GM23338 (cell line): ENCODE results near the gene NBEAL2. TPM values are rescaled to one million over a fixed set of nuclear protein-coding genes. Genes with fewer than 3 reads are reported as not detected.

Source experiments
- ATAC-seq: fragments of 200-7000 bp; cut with Tn5 transposase; 3 replicates; pipeline ENCODE4 v1.9.1; 2020
- DNase-seq: peaks from one replicate; pipeline ENCODE4 v3.0.0-alpha.2; 2015; ENCODE audit warnings: low spot score
- H2AFZ ChIP-seq: fragments of 200-600 bp; sonication (generic); 2 replicates; pipeline ENCODE4 v1.8.0; 2016; ENCODE audit warnings: antibody characterized with exemption, mild to moderate bottlenecking, moderate library complexity
- H3F3A ChIP-seq: fragments of 200-600 bp; sonication (generic); replicated peaks from 2 replicates; pipeline ENCODE4 v1.8.0; 2017; ENCODE audit warnings: antibody characterized with exemption, mixed run types, low read depth
- H3K27ac ChIP-seq: fragments of 200-600 bp; sonication (generic); 2 replicates; pipeline ENCODE4 v1.6.1; 2016; ENCODE audit warnings: low read depth
- H3K27me3 ChIP-seq: fragments of 200-600 bp; sonication (generic); 2 replicates; pipeline ENCODE4 v1.8.0; 2016; ENCODE audit warnings: mild to moderate bottlenecking, mixed run types, moderate library complexity; ENCODE audit not compliant: insufficient read depth
- H3K36me3 ChIP-seq: fragments of 200-600 bp; sonication (generic); 2 replicates; pipeline ENCODE4 v1.8.0; 2016; ENCODE audit warnings: mild to moderate bottlenecking; ENCODE audit not compliant: insufficient read depth
- H3K4me1 ChIP-seq: fragments of 200-600 bp; sonication (generic); 2 replicates; pipeline ENCODE4 v1.8.0; 2016; ENCODE audit warnings: mild to moderate bottlenecking, moderate library complexity; ENCODE audit not compliant: insufficient read depth
- H3K4me2 ChIP-seq: fragments of 200-600 bp; sonication (generic); 2 replicates; pipeline ENCODE4 v1.7.1; 2017; ENCODE audit warnings: mixed run types
- H3K4me3 ChIP-seq: fragments of 200-600 bp; sonication (generic); 2 replicates; pipeline ENCODE4 v1.6.1; 2016; ENCODE audit warnings: mixed run types
- H3K79me2 ChIP-seq: fragments of 200-600 bp; sonication (generic); replicated peaks from 2 replicates; pipeline ENCODE4 v1.8.0; 2017; ENCODE audit warnings: mild to moderate bottlenecking; ENCODE audit not compliant: insufficient read depth
- H3K9me2 ChIP-seq: fragments of 200-600 bp; sonication (generic); 2 replicates; pipeline ENCODE4 v1.8.0; 2017; ENCODE audit not compliant: insufficient read depth
- H4K20me1 ChIP-seq: fragments of 200-600 bp; sonication (generic); replicated peaks from 2 replicates; pipeline ENCODE4 v1.8.0; 2017; ENCODE audit warnings: mild to moderate bottlenecking; ENCODE audit not compliant: insufficient read depth
- H3K27ac Mint-ChIP-seq: 2 replicates; pipeline ENCODE4 v1.8.0; 2020; ENCODE audit warnings: inconsistent platforms, mild to moderate bottlenecking, moderate library complexity, mixed read lengths
- H3K27me3 Mint-ChIP-seq: 3 replicates; pipeline ENCODE4 v1.8.0; 2022; ENCODE audit warnings: low read depth, mild to moderate bottlenecking, moderate library complexity, mixed read lengths, inconsistent platforms; ENCODE audit not compliant: insufficient read depth, poor library complexity
- H3K36me3 Mint-ChIP-seq: 3 replicates; pipeline ENCODE4 v1.8.0; 2021; ENCODE audit warnings: low read depth, mild to moderate bottlenecking, inconsistent platforms, moderate library complexity, mixed read lengths
- H3K4me1 Mint-ChIP-seq: 3 replicates; pipeline ENCODE4 v1.8.0; 2020; ENCODE audit warnings: mild to moderate bottlenecking, inconsistent platforms, mixed read lengths
- H3K4me3 Mint-ChIP-seq: 3 replicates; pipeline ENCODE4 v1.8.0; 2021; ENCODE audit warnings: moderate library complexity, mild to moderate bottlenecking, inconsistent platforms, mixed read lengths
- H3K9me3 Mint-ChIP-seq: 3 replicates; pipeline ENCODE4 v1.8.0; 2020; ENCODE audit warnings: moderate library complexity, mild to moderate bottlenecking, inconsistent platforms, mixed read lengths
- CREB1 ChIP-seq: fragments of 250-450 bp; sonication (Bioruptor Pico); IDR thresholded peaks from 2 replicates; pipeline ENCODE4 v1.5.0; 2020; ENCODE audit warnings: low read depth, mild to moderate bottlenecking, moderate library complexity
- ETS1 ChIP-seq: IDR thresholded peaks from 2 replicates; pipeline ENCODE4 v1.6.1; 2016; ENCODE audit warnings: antibody characterized with exemption
- EZH2phosphoT487 ChIP-seq: fragments of 200-600 bp; sonication (generic); IDR thresholded peaks from one replicate; pipeline ENCODE4 v1.8.1; 2018; ENCODE audit warnings: antibody characterized with exemption; ENCODE audit not compliant: unreplicated experiment
- JUNB ChIP-seq: IDR thresholded peaks from one replicate; pipeline ENCODE4 v1.6.1; 2016; ENCODE audit warnings: antibody characterized with exemption; ENCODE audit not compliant: unreplicated experiment
- NANOG ChIP-seq: IDR thresholded peaks from 2 replicates; pipeline ENCODE4 v1.6.1; 2016; ENCODE audit warnings: antibody characterized with exemption, borderline replicate concordance
- POLR2AphosphoS5 ChIP-seq: IDR thresholded peaks from 2 replicates; pipeline ENCODE4 v1.6.1; 2016; ENCODE audit warnings: antibody characterized with exemption, low read depth
- STAT1 ChIP-seq: IDR thresholded peaks from one replicate; pipeline ENCODE4 v1.6.1; 2016; ENCODE audit warnings: antibody characterized with exemption; ENCODE audit not compliant: unreplicated experiment
- ZNF114 ChIP-seq: fragments of 250-450 bp; sonication (Bioruptor Pico); IDR thresholded peaks from 2 replicates; pipeline ENCODE4 v1.5.0; 2020; ENCODE audit warnings: mild to moderate bottlenecking, moderate library complexity
- ZNF331 ChIP-seq: fragments of 250-450 bp; sonication (Bioruptor Pico); IDR thresholded peaks from 2 replicates; pipeline ENCODE4 v1.5.0; 2020; ENCODE audit warnings: low read depth, mild to moderate bottlenecking, moderate library complexity
- ZNF462 ChIP-seq: fragments of 250-450 bp; sonication (Bioruptor Pico); IDR thresholded peaks from 2 replicates; pipeline ENCODE4 v1.5.0; 2020; ENCODE audit warnings: mild to moderate bottlenecking, moderate library complexity
- polyA plus RNA-seq: library from polyadenylated mRNA; unstranded; fragments of >200 nt; fragmentation: Nextera tagmentation; extraction: Ambion mirVana; gene quantifications from 2 replicates; pipeline ENCODE4 v1.2.1, GENCODE V29; 2016
- total RNA-seq: library from RNA; depleted of rRNA; stranded (reverse); fragments of >200 nt; shearing (Covaris generic); gene quantifications from 2 replicates; pipeline ENCODE4 v1.2.3, GENCODE V29; 2014
- TF ChIP-seq, protein P1 (sequence below), 2 experiments: fragments of 200-600 bp in 1 of 2; sonication (generic) in 1 of 2; conservative IDR thresholded peaks; 2 replicates each; pipeline versions ENCODE4 v1.5.1 to v1.6.1; 2016 to 2017; ENCODE audit warnings: antibody characterized with exemption in 2 of 2, low read depth in 2 of 2, mild to moderate bottlenecking in 2 of 2, moderate library complexity in 1 of 2

NBEAL2 gene
- total and polyA plus RNA-seq, 2 experiments from 2014 or later = 13.5 to 79.9 TPM

DNA sequence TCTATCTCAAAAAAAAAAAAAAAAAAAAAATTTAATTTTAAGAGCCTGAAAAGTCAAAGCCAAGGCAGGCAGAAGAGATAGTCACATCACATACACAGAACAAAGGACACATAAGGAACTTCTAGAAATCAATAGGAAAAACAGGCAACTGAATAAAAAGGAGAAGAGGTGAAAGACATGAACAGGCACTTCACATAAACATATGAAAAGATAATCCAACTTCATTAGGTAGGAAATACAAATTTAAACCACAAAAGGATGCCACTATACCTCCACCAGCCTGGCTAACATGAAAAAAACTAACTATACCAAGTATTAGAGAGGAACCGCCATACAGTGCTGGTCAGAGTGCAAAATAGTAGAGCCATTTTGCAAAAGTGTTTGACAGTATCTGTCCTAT lies 17.0 kb upstream of the NBEAL2 start (continued):
- TF ChIP-seq, protein P1, sequence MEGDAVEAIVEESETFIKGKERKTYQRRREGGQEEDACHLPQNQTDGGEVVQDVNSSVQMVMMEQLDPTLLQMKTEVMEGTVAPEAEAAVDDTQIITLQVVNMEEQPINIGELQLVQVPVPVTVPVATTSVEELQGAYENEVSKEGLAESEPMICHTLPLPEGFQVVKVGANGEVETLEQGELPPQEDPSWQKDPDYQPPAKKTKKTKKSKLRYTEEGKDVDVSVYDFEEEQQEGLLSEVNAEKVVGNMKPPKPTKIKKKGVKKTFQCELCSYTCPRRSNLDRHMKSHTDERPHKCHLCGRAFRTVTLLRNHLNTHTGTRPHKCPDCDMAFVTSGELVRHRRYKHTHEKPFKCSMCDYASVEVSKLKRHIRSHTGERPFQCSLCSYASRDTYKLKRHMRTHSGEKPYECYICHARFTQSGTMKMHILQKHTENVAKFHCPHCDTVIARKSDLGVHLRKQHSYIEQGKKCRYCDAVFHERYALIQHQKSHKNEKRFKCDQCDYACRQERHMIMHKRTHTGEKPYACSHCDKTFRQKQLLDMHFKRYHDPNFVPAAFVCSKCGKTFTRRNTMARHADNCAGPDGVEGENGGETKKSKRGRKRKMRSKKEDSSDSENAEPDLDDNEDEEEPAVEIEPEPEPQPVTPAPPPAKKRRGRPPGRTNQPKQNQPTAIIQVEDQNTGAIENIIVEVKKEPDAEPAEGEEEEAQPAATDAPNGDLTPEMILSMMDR (conservative IDR thresholded peaks at IDR 0.05; ENCODE audit: low read depth in 2 of 2) = no peak

GRCh38 chr3:46962990-46963389 lies 16.5 kb upstream of the NBEAL2 start:
- H3K79me2 ChIP-seq = peaks cover 90% of the 10 kb centered on the region
- H3K27ac Mint-ChIP-seq = no peak overlapping the region
- H3K4me1 Mint-ChIP-seq = peaks cover 40% of the 10 kb centered on the region
- no peak for ATAC-seq
- no peak overlapping the region for H3K4me3 Mint-ChIP-seq
- H3K4me1 ChIP-seq = peaks cover 16% of the 10 kb centered on the region; the same call in 1 of the 2 replicates
- no peaks in the 10 kb centered on the region for H3F3A ChIP-seq
- no peak overlapping the region for H2AFZ ChIP-seq
- H3K4me3 ChIP-seq = no peak overlapping the region
- H3K36me3 Mint-ChIP-seq = peaks cover 36% of the 10 kb centered on the region
- H3K27ac ChIP-seq = no peak overlapping the region
- peaks cover 8% of the 10 kb centered on the region; the same call in 2 of the 3 replicates for H3K9me3 Mint-ChIP-seq
- no peak for DNase-seq
- H3K4me2 ChIP-seq = no peak overlapping the region
- no peaks in the 10 kb centered on the region for H3K9me2 ChIP-seq
- H3K27me3 ChIP-seq = no peaks in the 10 kb centered on the region
- peaks cover 65% of the 10 kb centered on the region for H4K20me1 ChIP-seq
- no peaks in the 10 kb centered on the region; the same call in 1 of the 2 replicates for H3K36me3 ChIP-seq
- H3K27me3 Mint-ChIP-seq = peaks cover 1% of the 10 kb centered on the region
- no peak for TF ChIP-seq EZH2phosphoT487
- no peak for TF ChIP-seq CREB1
- no peak for TF ChIP-seq NANOG
- TF ChIP-seq ZNF114 = no peak
- no peak for TF ChIP-seq POLR2AphosphoS5
- no peak for TF ChIP-seq STAT1
- TF ChIP-seq ETS1 = no peak
- TF ChIP-seq ZNF462 (CRISPR knock-in tag) = no peak
- TF ChIP-seq, protein P1 (conservative IDR thresholded peaks at IDR 0.05; ENCODE audit: low read depth in 2 of 2) = no peak
- no peak for TF ChIP-seq JUNB
- TF ChIP-seq ZNF331 (CRISPR knock-in tag) = no peak
